T-helper 2 cell treated with Interferon-gamma antibody and Interleukin-4, amounts not matched to agents 5 μg/mL and 100 μg/mL, for 36 hours (primary cell): ENCODE results near the gene TRANK1.
A peak's percentile ranks its signal among the peaks of the same experiment; 100 is the strongest.
"Not testable (repeated sequence)": the region's sequence is repeated elsewhere in the genome, so short reads cannot be mapped to it uniquely, and the experiment has no call there.

Experiments used
- DNase-seq: peaks from one replicate; pipeline ENCODE4 v3.0.0; 2021; ENCODE audit warnings: low spot score
- H3K27ac Mint-ChIP-seq: one replicate; pipeline ENCODE4 v1.8.0; 2021; ENCODE audit warnings: mild to moderate bottlenecking, mixed read lengths
- H3K27me3 Mint-ChIP-seq: one replicate; pipeline ENCODE4 v1.8.0; 2021; ENCODE audit warnings: low read depth, mixed read lengths
- H3K36me3 Mint-ChIP-seq: one replicate; pipeline ENCODE4 v1.8.0; 2021; ENCODE audit warnings: low read depth, mixed read lengths
- H3K4me1 Mint-ChIP-seq: one replicate; pipeline ENCODE4 v1.8.0; 2021; ENCODE audit warnings: low read depth, mixed read lengths
- H3K4me3 Mint-ChIP-seq: one replicate; pipeline ENCODE4 v1.8.0; 2022; ENCODE audit warnings: mild to moderate bottlenecking, moderate library complexity, mixed read lengths
- H3K9me3 Mint-ChIP-seq: one replicate; pipeline ENCODE4 v1.8.0; 2021; ENCODE audit warnings: mixed read lengths

TRANK1 gene

DNA sequence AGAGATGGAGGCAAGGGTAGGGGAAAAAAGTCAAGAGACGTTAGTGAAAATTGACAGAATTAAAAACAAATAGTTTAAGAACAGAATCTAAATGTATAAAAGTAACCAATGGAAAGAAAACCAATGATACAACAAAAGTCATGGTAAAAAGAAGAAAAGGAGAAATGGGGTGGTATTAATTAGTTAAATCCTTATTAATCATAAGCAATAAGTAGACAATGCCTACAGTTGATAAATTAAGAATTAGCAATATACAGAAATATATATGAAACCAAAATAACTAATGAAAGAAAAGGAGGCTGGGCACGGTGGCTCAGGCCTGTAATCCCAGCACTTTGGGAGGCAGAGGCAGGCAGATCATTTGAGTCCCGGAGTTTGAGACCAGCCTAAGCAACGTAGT lies 24.2 kb upstream of the TRANK1 start:
- peak overlapping the region; percentile 84 for H3K27ac Mint-ChIP-seq
- H3K36me3 Mint-ChIP-seq: peaks cover 11% of the 10 kb centered on the region
- H3K9me3 Mint-ChIP-seq: no peaks in the 10 kb centered on the region
- DNase-seq: no peak
- peaks cover 34% of the 10 kb centered on the region for H3K4me1 Mint-ChIP-seq
- H3K4me3 Mint-ChIP-seq: no peak overlapping the region
- no peaks in the 10 kb centered on the region for H3K27me3 Mint-ChIP-seq

DNA sequence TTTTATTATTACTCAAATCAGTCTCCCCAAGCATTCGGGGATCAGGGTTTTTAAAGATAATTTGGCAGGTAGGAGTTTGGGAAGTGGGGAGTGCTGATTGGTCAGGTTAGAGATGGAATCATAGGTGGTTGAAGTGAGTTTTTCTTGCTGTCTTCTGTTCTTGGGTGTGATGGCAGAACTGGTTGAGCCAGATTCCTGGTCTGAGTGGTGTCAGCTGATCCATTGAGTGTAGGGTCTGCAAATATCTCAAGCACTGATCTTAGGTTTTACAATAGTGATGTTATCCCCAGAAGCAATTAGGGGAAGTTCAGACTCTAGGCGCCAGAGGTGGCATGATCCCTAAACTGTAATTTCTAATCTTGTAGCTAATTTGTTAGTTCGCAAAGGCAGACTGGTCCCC lies 20.6 kb upstream of the TRANK1 start:
- H3K36me3 Mint-ChIP-seq: peaks cover 1% of the 10 kb centered on the region
- H3K4me3 Mint-ChIP-seq: no peak overlapping the region
- H3K4me1 Mint-ChIP-seq: peaks cover 16% of the 10 kb centered on the region
- DNase-seq: no peak
- no peaks in the 10 kb centered on the region for H3K27me3 Mint-ChIP-seq
- no peaks in the 10 kb centered on the region for H3K9me3 Mint-ChIP-seq
- no peak overlapping the region for H3K27ac Mint-ChIP-seq

DNA sequence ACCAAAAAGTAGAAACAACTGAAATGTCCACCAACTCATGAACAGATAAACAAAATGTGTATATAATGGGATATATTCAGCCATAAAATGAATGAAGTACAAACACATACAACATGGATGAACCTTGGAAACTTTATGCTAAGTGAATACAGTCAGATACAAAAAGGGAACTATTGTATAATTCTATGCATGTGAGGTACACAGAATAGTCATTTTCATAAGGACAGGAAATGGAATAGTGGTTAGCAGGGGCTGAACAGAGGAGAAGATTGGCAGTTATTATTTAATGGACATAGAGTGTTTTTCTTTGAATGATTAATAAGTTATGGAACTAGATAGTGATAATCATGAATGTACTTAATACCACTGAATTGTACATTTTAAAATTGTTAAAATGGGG lies 20.0 kb upstream of the TRANK1 start:
- Mint-ChIP-seq H3K27ac (no peak overlapping the region), H3K9me3 (no peaks in the 10 kb centered on the region), H3K27me3 (no peaks in the 10 kb centered on the region), H3K4me1 (peaks cover 13% of the 10 kb centered on the region), H3K4me3 (no peak overlapping the region), H3K36me3 (peaks cover under 1% of the 10 kb centered on the region)
- DNase-seq: no peak

DNA sequence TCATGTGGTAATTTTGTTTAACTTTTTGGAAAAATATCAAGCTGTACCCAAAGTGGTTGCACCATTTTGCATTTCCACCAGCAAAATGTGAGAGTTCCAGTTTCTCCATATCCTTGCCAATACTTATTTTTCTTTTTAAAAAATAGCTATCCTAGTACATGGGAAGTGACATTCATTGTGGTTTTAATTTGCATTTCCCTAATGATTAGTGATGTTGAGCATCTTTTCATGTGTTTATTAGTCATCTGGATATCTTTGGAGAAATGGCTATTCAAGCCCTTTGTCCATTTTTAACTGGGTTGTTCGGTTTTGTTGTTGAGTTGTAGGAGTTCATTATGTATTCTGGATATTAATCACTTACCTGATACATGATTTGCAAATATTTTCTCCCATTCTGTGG lies 19.5 kb upstream of the TRANK1 start:
- no peaks in the 10 kb centered on the region for H3K27me3 Mint-ChIP-seq
- no peak for DNase-seq
- H3K9me3 Mint-ChIP-seq: no peaks in the 10 kb centered on the region
- H3K4me3 Mint-ChIP-seq: no peak overlapping the region
- no peaks in the 10 kb centered on the region for H3K36me3 Mint-ChIP-seq
- peaks cover 9% of the 10 kb centered on the region for H3K4me1 Mint-ChIP-seq
- H3K27ac Mint-ChIP-seq: no peak overlapping the region

DNA sequence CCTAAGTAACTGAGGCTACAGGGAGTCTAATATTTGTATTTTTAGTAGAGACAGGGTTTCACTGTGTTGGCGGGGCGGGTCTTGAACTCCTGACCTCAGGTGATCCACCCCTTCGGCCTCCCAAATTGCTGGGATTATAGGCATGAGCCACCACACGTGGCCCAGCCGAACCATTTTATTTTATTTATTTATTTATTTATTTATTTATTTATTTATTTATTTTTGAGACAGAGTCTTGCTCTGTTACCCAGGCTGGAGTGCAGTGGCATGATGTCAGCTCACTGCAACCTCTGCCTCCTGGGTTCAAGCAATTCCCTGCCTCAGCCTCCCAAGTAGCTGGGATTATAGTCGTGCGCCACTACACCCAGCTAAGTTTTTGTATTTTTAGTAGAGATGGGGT lies 18.2 kb upstream of the TRANK1 start:
- not testable (repeated sequence) for H3K27ac Mint-ChIP-seq, DNase-seq, H3K36me3 Mint-ChIP-seq, H3K27me3 Mint-ChIP-seq, H3K4me1 Mint-ChIP-seq, H3K9me3 Mint-ChIP-seq, H3K4me3 Mint-ChIP-seq

DNA sequence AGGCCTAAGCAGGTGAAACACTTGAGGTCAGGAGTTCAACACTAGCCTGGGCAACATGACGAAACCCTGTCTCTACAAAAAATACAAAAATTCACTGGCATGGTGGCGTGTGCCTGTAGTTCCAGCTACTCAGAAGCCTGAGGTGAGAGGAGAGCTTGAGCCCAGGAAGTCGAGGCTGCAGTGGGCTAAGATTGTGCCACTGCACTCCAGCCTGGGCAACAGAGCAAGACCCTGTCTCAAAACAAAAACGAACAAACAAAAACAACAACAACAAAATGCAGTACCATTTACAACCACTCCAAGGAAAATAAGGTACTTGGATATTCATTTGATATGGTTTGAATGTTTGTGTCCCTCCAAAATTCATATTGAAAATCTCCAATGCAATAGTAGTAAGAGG lies 15.6 kb upstream of the TRANK1 start:
- H3K27ac Mint-ChIP-seq: no peak overlapping the region
- no peaks in the 10 kb centered on the region for H3K9me3 Mint-ChIP-seq
- no peak for DNase-seq
- no peaks in the 10 kb centered on the region for H3K36me3 Mint-ChIP-seq
- H3K4me1 Mint-ChIP-seq: peaks cover 14% of the 10 kb centered on the region
- no peaks in the 10 kb centered on the region for H3K27me3 Mint-ChIP-seq
- H3K4me3 Mint-ChIP-seq: no peak overlapping the region

DNA sequence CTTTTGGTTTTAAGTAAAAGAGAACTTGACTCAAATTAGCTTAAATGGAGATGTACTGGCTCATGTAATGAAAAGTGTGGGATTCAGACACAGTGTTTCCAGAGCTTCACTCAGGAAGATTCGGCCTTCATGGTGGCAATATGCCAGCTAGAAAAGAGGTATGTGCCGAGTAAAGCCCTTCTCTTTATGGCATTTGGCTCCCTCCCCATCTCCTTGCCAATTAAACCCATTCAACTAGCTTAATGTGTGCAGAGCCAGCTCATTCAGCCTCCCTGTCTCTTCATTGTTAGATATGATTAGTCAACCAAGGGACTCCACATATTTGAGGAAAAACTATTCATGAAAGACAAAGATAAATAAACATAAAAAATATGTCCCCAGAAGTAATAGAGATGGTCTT lies 15.0 kb upstream of the TRANK1 start:
- no peak for DNase-seq
- H3K4me3 Mint-ChIP-seq: no peak overlapping the region
- H3K36me3 Mint-ChIP-seq: no peaks in the 10 kb centered on the region
- no peaks in the 10 kb centered on the region for H3K27me3 Mint-ChIP-seq
- H3K9me3 Mint-ChIP-seq: no peaks in the 10 kb centered on the region
- peaks cover 12% of the 10 kb centered on the region for H3K4me1 Mint-ChIP-seq
- no peak overlapping the region for H3K27ac Mint-ChIP-seq

DNA sequence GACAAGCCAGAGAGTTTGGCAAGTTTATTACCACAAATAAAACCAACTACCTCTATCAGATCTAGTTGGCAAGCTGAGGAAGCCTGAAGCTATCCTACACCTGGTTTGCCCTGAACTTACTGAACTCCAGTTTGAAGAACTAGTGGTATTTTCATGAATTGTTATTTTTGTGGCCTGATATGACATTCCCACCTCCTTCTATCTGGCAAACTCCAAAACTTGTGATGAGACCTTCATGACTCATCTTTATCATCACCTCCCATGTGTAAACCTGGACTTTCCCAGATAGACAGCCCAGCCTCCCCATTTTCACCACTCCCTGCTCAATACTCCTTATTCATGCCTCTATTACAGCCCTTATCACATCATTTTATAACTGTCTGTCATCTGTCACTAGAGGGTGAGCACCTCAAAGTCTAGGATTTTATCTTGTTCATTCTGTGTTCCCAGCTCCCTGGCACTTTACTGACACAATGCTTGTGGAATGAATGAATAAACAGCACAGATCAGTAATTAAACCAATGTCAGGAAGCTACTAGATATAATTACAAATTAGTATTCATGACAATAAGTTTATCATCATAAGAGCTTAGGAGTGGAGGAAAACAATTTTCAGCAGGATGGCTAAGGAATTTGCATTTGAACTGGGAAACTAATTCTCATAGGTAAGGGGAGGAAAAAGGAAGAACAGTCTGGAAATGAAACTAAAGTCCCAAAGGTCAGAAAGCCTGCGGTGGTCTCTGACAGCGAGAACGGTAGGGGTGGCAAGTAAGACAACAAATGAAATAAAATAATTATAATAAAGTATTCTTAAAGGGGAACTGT lies 13.2 kb upstream of the TRANK1 start:
- Mint-ChIP-seq H3K9me3 (no peaks in the 10 kb centered on the region), H3K27me3 (peaks cover 2% of the 10 kb centered on the region), H3K4me1 (peaks cover 10% of the 10 kb centered on the region), H3K36me3 (no peaks in the 10 kb centered on the region), H3K4me3 (no peak overlapping the region), H3K27ac (no peak overlapping the region)
- no peak for DNase-seq

DNA sequence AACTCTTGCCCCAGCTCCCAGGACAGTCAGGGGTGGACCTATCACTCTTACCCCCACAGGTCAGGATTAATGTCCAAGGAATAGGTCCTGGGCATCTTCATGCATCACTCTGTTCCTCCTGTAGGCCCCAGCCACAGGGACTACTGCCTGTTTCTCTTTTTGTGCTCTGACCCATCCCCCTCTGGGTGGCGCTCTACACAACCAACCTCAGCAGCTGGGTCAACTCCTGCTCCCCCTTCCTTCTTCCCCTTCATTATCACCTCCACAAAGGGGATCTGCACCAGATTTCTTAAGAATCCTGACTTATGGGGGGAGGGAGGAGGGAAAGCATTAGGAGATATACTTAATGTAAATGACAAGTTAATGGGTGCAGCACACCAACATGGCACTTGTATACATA lies 12.2 kb upstream of the TRANK1 start:
- no peaks in the 10 kb centered on the region for H3K9me3 Mint-ChIP-seq
- H3K27ac Mint-ChIP-seq: no peak overlapping the region
- peaks cover 10% of the 10 kb centered on the region for H3K4me1 Mint-ChIP-seq
- H3K27me3 Mint-ChIP-seq: peaks cover 7% of the 10 kb centered on the region
- H3K36me3 Mint-ChIP-seq: no peaks in the 10 kb centered on the region
- no peak for DNase-seq
- no peak overlapping the region for H3K4me3 Mint-ChIP-seq

DNA sequence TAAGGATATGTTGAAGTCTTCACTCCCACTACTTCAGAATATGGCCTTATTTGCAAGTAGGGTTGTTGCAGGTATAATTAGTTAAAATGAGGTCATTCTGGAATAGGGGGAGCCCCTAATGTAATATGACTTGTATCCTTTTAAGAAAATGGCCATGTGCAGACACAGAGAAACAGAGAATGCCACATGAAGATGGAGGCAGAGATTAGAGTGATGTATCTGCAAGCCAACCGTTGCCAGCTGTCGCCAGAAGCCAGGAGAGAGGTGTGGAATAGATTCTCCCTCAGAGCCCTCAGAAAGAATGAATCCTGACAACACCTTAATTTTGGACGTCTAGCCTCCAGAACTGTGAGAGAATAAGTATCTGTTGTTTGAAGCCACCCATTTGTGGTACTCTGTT lies 11.3 kb upstream of the TRANK1 start:
- Mint-ChIP-seq H3K27me3 (peaks cover 7% of the 10 kb centered on the region), H3K4me1 (peaks cover 10% of the 10 kb centered on the region), H3K4me3 (no peak overlapping the region), H3K36me3 (no peaks in the 10 kb centered on the region), H3K27ac (no peak overlapping the region), H3K9me3 (no peaks in the 10 kb centered on the region)
- DNase-seq: no peak

DNA sequence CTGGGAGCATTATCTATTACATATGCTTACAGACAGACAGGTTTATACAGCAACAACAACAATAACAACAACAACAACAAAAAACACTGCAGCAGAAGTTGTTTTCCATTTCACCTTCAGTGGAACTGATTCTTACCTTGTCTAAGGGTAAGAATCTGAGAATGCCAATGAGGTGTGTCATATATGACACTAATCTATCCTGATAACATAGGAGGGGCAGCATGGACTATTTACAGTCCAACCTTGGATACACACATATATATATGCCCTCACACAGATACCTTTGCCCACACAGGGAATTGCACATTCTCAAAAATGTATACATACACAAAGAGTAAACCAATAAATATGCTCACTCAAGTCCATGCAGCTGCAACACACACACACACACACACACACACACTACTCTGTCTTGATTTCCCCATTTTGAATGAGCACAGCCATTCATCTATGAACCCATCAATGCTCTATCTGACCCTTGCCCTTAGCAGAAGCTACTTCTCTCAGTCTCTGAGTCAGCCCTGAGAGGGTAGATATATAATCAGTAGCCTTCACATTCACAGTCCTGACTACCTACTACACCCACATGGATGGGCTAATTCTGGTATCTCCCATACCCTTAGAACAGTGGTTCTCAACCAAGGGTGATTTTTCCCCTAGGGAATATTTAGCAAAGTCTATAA lies 9.7 kb upstream of the TRANK1 start:
- Mint-ChIP-seq H3K36me3 (no peaks in the 10 kb centered on the region), H3K27me3 (peaks cover 8% of the 10 kb centered on the region), H3K27ac (no peak overlapping the region), H3K4me1 (peaks cover 10% of the 10 kb centered on the region), H3K4me3 (no peak overlapping the region), H3K9me3 (peaks cover under 1% of the 10 kb centered on the region)
- no peak for DNase-seq

DNA sequence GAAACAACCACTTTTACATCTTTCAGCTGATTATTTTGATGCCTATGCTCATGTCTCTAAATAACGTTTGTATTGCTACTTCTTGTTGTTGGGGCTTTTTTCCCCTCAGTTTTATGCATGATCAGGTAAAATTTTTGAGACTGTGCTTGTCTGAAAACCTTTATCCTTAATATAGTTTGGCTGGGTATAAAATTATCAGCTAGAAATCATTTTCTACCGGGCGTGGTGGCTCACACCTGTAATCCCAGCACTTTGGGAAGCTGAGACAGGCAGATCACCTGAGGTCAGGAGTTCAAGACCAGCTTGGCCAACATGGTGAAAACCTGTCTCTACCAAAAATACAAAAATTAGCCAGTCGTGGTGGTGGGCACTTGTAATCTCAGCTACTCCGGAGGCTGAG lies 3.0 kb upstream of the TRANK1 start:
- not testable (repeated sequence) for DNase-seq, H3K27ac Mint-ChIP-seq, H3K4me3 Mint-ChIP-seq
- Mint-ChIP-seq H3K4me1 (peaks cover 10% of the 10 kb centered on the region), H3K36me3 (peaks cover 10% of the 10 kb centered on the region), H3K27me3 (peaks cover 35% of the 10 kb centered on the region), H3K9me3 (peaks cover 30% of the 10 kb centered on the region)

DNA sequence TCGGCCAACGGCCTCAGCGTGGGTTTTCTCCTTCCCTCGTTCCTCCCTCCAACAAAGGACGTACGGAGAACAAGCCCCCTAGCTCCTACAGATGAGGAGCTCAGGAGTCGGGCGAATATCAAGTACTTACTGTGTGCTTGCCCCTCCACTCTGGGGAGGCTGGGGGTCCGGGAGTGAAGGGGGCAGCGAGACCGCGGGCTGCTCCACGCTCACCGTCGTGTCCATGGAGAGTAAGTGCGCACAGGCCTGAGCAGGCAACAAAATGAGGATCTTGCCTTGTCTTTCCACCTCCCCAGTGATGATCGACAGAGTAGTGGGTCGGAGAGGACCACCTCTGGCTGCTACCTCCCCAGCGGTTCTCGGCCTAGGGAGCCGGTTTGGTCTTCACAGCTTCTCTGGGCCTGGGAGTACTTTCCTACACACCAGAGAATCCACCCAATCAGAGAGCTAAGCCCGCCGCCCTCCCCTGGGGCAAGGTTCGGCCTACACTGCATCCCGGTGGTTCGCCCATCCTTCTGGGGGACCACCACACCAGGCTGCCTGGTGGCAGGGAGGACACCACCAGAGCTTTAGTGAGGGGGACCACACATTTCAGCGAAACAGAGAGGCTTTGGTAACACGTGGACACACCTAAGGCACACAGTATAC lies 603 bp upstream of the TRANK1 start:
- DNase-seq: no peak
- Mint-ChIP-seq H3K4me1 (peaks cover 10% of the 10 kb centered on the region), H3K9me3 (peaks cover 30% of the 10 kb centered on the region), H3K36me3 (peaks cover 10% of the 10 kb centered on the region), H3K27ac (no peak overlapping the region), H3K27me3 (peaks cover 48% of the 10 kb centered on the region), H3K4me3 (peak overlapping the region; percentile 82)

DNA sequence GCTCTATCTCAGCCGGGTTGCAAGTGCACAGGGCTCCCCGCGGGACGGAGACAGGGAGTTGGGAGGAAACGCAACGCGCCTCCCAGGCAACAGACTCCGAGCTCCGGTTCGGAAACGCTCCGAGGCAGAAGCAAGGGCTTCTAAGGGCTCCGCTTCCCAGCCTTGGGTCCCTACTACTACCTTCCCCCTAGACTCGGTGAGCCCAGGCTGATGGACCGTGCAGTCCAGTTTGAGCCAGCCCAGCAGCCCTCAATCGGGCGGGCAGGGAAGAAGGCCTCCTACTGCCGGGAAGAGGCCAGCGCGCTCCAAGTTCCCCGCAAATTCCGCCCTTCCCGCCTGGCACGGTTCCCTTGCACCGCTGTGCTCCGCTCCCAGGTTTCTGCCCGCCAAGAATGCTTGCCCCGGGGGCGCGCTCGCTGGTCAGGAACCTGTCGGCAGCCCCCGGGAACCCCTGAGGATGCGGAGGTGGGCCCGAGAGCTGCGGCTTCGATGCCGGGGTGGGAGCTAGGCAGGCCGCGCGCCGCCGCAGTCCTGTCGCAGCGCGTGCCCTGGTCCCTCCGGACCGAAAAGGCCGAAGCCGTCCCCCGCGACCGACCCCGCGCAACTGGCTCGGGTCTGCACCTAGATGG lies 728 bp downstream of the TRANK1 start:
- Mint-ChIP-seq H3K4me1 (peaks cover 10% of the 10 kb centered on the region), H3K9me3 (peaks cover 25% of the 10 kb centered on the region), H3K27me3 (peaks cover 44% of the 10 kb centered on the region), H3K4me3 (peak overlapping the region; percentile 71), H3K27ac (no peak overlapping the region), H3K36me3 (peaks cover 8% of the 10 kb centered on the region)
- peak; percentile 7 for DNase-seq
